Embryonic facial prominence (tissue), 1 donor: ENCODE data around the gene OR56A3.
"Not testable (repeated sequence)": the region's sequence is repeated elsewhere in the genome, so short reads cannot be mapped to it uniquely, and the experiment has no call there.

Experiments used
- DNase-seq: peaks from one replicate; pipeline ENCODE4 v3.0.0-alpha.2; 2016; ENCODE audit errors: extremely low spot score

OR56A3 gene

GRCh38 chr11:5941951-5942350 is at the start of gene OR56A3:
OR56A3 (plus strand) TSS chr11:5942251; CDS start chr11:5947347, 5,096 bp downstream.
- no peak for DNase-seq

- no peak for DNase-seq
Observed at GRCh38 chr11:5892908-5893307, 49.1 kb upstream of the OR56A3 start, which contains the start of gene OR52E5. OR52E5 (plus strand) TSS chr11:5893208; CDS start chr11:5900777, 7,569 bp downstream.

- no peak for DNase-seq
Observed at GRCh38 chr11:5899534-5899933, 42.5 kb upstream of the OR56A3 start.

GRCh38 chr11:5910540-5910939 is 31.5 kb upstream of the OR56A3 start:
- DNase-seq: no peak

GRCh38 chr11:5922749-5923426 is 19.2 kb upstream of the OR56A3 start:
- no peak for DNase-seq

GRCh38 chr11:5923427-5923776 is 18.6 kb upstream of the OR56A3 start:
- DNase-seq: no peak

- no peak for DNase-seq
Observed at GRCh38 chr11:5923794-5924193, 18.3 kb upstream of the OR56A3 start.

- DNase-seq: no peak
Observed at GRCh38 chr11:5928271-5928670, 13.8 kb upstream of the OR56A3 start.

- no peak for DNase-seq
Observed at GRCh38 chr11:5928811-5929210, 13.2 kb upstream of the OR56A3 start.

GRCh38 chr11:5929571-5930368 is 12.3 kb upstream of the OR56A3 start:
- no peak for DNase-seq

- DNase-seq: no peak
Observed at GRCh38 chr11:5930614-5931013, 11.4 kb upstream of the OR56A3 start.

- no peak for DNase-seq
Observed at GRCh38 chr11:5931061-5931460, 11.0 kb upstream of the OR56A3 start.

GRCh38 chr11:5932671-5933070 is 9.4 kb upstream of the OR56A3 start:
- DNase-seq: no peak

GRCh38 chr11:5933116-5933515 is 8.9 kb upstream of the OR56A3 start:
- no peak for DNase-seq

- no peak for DNase-seq
Observed at GRCh38 chr11:5937868-5938602, 4.0 kb upstream of the OR56A3 start.

- no peak for DNase-seq
Observed at GRCh38 chr11:5938603-5938965, 3.5 kb upstream of the OR56A3 start.

GRCh38 chr11:5940748-5941147 is 1.3 kb upstream of the OR56A3 start:
- DNase-seq: no peak

GRCh38 chr11:5955586-5955985 is 13.5 kb downstream of the OR56A3 start:
- DNase-seq: no peak

GRCh38 chr11:5960704-5961320 is 18.8 kb downstream of the OR56A3 start:
- DNase-seq: not testable (repeated sequence)

GRCh38 chr11:5966958-5967357 is 24.9 kb downstream of the OR56A3 start:
- DNase-seq: no peak

GRCh38 chr11:5967708-5968107 is 25.7 kb downstream of the OR56A3 start:
- no peak for DNase-seq

GRCh38 chr11:5968394-5968793 is 26.3 kb downstream of the OR56A3 start, which contains the start of gene OR56A5:
OR56A5 (minus strand) TSS chr11:5968494; CDS start chr11:5968494, 0 bp downstream.
- DNase-seq: no peak
